Retina (tissue), 1 donor: ENCODE measurements around the gene TMOD1.
A peak's percentile ranks its signal among the peaks of the same experiment; 100 is the strongest.
"Not testable (repeated sequence)": the region's sequence is repeated elsewhere in the genome, so short reads cannot be mapped to it uniquely, and the experiment has no call there.

Experiments used
- DNase-seq: peaks from one replicate; pipeline ENCODE4 v3.0.0-alpha.2; 2016

Gene TMOD1

GRCh38 chr9:97501177-97501971, at the start of gene TMOD1:
TMOD1 (plus strand) TSS chr9:97501666; CDS start chr9:97524189, 22,523 bp downstream.
- peak; percentile 64 for DNase-seq

GRCh38 chr9:97453573-97453972, 47.9 kb upstream of the TMOD1 start:
- not testable (repeated sequence) for DNase-seq

- DNase-seq, result not testable (repeated sequence)
These were observed 44.6 kb upstream of the TMOD1 start for GRCh38 chr9:97456841-97457240.

- DNase-seq, result no peak
These were observed 42.1 kb upstream of the TMOD1 start for GRCh38 chr9:97459326-97459725.

GRCh38 chr9:97462159-97462558, 39.3 kb upstream of the TMOD1 start:
- no peak for DNase-seq

- no peak for DNase-seq
These were observed 38.6 kb upstream of the TMOD1 start for GRCh38 chr9:97462914-97463313.

- peak; percentile 69 for DNase-seq
These were observed 32.6 kb upstream of the TMOD1 start for GRCh38 chr9:97468658-97469448.

- DNase-seq, result no peak
These were observed 31.4 kb upstream of the TMOD1 start for GRCh38 chr9:97470076-97470475.

- DNase-seq, result no peak
These were observed 27.7 kb upstream of the TMOD1 start for GRCh38 chr9:97473717-97474116.

GRCh38 chr9:97474372-97474925, 27.0 kb upstream of the TMOD1 start:
- DNase-seq, result no peak

GRCh38 chr9:97475059-97475458, 26.4 kb upstream of the TMOD1 start:
- no peak for DNase-seq

- no peak for DNase-seq
These were observed 23.0 kb upstream of the TMOD1 start for GRCh38 chr9:97478301-97478981.

GRCh38 chr9:97479496-97480159, 21.8 kb upstream of the TMOD1 start:
- no peak for DNase-seq

GRCh38 chr9:97480174-97480573, 21.3 kb upstream of the TMOD1 start:
- no peak for DNase-seq

- DNase-seq, result no peak
These were observed 20.7 kb upstream of the TMOD1 start for GRCh38 chr9:97480749-97481148.

GRCh38 chr9:97484134-97484533, 17.3 kb upstream of the TMOD1 start:
- DNase-seq, result no peak

GRCh38 chr9:97487107-97487506, 14.4 kb upstream of the TMOD1 start:
- DNase-seq, result no peak

- DNase-seq, result no peak
These were observed 13.6 kb upstream of the TMOD1 start for GRCh38 chr9:97487861-97488260.

GRCh38 chr9:97491216-97491999, 10.1 kb upstream of the TMOD1 start:
- no peak for DNase-seq

- DNase-seq, result not testable (repeated sequence)
These were observed 3.7 kb upstream of the TMOD1 start for GRCh38 chr9:97497558-97498375.

GRCh38 chr9:97498846-97499245, 2.6 kb upstream of the TMOD1 start:
- not testable (repeated sequence) for DNase-seq
